Stimulated activated CD8-positive, alpha-beta memory T cell treated with anti-CD3 and anti-CD28 coated beads, Interleukin-7, amount 100 ng/mL, for 1 hour (primary cell): ENCODE results near the gene KRTAP10-1.

Source experiments
- DNase-seq, 2 donors: peaks; one replicate each; pipeline ENCODE4 v3.0.0-alpha.2; 2020; ENCODE audit warnings: low read depth in 2 of 2

The KRTAP10-1 gene

DNA sequence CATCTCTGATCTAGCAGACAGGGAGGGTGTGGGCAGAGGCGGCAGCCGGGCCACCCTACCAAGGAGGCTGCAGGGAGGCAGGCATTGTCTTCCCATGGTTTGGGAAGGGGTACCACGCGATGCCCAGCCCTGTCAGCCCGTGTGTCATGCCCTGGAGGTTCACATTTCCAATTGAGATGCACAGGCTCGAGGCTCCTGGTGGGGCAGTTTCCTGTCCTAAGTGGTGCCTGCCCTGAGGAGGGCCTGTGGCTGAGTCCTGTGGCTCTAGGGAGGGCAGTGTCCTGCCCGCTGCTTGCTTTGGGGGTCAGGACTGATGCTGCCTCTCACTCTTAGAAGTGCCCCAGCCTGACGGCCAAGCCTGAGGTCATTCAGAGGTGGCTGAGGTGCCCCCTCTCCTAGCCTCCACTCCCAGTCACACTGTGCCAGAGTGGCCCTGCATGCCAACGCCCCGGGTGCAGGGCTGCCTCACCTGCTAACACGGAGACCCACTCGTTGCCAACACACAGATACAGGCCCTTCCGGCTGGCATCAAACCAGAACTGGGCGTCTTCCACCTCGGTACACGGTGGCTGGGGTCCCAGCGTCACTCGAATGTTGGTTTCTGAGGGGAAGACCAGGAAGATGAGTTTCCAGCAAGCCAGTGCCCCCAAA, 11.9 kb downstream of the KRTAP10-1 start:
- DNase-seq = no peak

DNA sequence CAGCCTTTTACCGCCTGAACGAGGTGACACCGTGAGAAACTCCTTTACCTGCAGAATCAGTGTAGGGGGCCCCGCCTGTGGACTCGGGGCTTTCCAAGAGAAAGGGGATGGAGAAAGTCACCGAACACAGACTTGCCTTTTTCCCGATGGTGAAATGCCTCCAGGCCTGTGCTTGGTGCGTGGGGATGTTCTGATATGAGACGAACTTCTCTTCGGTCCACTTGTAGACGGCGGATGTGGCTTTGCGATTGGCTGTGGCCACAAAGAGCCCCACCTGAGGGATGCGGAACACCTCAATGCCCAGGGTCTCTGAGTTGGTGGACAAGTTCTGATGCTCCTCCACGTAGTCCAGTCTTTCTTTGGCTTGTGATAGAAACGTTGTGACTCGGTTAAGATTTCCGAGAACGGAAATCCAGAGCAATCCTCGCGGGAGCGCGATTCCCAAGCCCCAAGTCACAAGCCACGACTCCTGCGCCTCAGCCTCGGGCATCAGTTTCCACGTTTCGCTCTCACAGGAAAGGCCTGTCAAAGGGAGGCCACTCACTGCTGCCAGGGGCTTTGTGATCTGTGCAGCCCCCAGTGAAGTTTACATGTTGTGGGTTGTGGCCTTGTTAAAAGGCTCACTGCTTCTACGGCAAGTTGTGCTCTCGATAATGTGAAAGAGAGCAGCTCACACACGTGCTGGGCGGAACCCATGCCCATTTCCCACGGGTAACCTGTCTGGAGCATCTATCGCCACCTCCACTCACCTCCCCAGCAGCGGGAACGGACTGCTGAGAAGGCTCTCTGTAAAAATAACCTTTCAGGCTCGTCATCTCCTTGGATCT, 12.6 kb downstream of the KRTAP10-1 start:
- no peak for DNase-seq

- DNase-seq = no peak
These were observed 13.6 kb downstream of the KRTAP10-1 start for GRCh38 chr21:44526096-44526997.

GRCh38 chr21:44525391-44526095, 14.5 kb downstream of the KRTAP10-1 start:
- no peak for DNase-seq

DNA sequence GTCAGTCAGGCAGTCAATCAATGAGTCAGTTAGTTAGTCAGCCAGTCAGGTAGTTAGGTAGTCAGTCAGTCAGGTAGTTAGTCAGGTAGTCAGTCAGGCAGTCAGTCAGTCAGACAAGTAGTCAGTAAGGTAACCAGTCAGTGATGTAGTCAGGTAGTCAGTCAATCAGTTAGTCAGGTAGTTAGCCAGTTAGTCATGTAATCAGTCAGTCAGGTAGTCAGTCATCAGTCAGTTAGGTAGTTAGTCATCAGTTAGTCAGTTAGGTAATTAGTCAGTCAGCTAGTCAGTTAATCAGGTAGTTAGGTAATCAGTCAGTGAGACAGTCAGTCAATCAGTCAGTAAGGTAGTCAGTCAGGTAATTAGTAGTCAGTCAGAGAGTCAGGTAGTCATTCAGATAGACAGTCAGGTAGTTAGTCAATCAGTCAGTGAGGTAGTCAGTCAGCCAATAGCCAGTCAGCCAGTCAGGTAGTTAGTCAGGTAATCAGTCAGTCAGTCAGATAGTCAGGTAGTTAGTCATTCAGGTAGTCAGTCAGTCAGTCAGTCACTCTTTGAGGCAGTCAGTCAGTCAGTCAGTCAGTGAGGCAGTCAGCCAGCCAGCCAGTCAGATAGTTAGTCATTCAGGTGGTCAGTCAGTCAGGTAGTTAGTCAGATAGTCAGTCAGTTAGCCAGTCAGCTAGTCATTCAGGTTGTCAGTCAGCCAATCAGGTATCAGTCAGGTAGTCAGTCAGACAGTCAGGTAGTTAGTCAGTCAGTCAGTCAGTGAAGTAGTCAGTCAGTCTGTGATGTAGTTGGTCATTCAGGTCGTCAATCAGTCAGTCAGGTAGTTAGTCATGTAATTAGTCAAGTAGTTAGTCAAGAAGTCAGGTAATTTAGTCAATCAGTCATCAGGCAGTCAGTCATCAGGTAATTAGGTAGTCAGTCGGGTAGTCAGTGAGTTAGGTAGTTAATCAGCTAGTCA, 15.3 kb downstream of the KRTAP10-1 start:
- DNase-seq = no peak

GRCh38 chr21:44523567-44524413, 16.2 kb downstream of the KRTAP10-1 start:
- no peak for DNase-seq

GRCh38 chr21:44522753-44523204, 17.2 kb downstream of the KRTAP10-1 start:
- DNase-seq = no peak

DNA sequence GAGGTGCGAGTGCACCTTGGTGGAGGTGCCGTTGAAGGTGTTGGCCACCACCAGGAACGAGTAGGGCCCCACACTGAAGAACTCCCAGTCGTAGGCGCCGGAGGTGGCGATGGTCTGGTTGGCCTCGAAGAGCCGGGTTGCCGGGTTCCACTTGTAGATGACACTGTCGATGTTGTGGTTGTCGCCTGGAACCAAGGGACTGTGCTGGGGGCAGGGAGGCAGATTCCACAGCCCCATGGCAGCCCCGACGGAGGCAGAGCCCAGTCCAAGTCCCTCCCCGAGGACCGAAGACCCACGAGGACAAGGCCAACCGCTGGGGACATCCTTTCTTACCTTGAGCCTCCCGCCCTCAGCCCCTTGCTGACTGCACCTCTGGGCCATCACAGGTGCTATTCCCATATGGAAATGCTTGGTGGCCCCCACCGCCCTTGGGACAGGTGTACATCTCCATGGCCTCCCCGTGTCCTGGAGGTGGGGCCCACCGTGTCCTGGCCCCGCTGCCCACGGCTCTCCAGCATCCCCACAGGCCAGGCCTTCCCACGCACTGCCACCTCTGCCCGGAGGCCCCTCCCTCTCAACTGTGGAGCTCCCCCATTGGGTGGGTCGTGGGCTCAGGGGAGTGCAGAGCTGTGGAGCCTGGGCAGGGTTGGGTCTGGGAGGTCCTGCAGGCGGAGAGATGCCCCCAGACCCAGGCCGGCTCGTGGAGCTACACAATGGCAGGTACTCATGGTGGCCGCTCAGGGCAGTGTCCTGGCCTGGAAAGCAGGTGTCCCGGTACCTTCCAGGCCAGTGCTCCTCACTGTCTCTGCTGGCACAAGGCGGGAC, 17.9 kb downstream of the KRTAP10-1 start:
- no peak for DNase-seq

DNA sequence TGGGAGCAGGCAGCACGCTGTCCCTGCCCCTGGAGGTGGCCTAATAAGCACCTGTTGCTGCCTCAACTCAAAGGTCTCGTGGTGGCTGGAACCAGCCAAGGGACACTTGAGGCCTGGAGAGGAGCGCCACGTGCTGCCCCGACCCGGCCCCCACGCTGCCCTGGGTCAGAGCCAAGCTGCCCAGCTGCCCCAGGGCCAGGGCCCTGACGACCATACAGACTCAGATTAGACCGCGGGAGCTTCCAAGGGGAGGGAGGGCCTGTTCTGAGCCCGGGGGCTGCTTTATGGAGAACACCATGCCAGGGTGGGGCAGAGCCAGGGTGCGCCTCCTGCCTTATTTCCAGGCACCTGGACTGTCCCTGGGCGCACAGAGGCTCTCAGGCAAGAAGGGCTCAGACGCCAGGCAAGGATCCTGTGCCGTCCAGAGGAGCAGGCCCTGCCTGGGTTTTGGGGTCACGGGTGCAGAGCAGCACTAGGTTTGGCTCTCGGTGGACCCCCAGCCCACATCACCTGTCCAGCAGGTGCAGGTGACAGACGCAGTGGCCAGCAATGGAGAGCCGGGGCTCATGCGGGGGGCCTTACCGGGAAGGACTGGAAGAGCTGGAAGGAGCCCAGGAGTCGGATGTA, 18.6 kb downstream of the KRTAP10-1 start:
- no peak for DNase-seq

- DNase-seq = no peak
These were observed 19.4 kb downstream of the KRTAP10-1 start for GRCh38 chr21:44520326-44521300.

DNA sequence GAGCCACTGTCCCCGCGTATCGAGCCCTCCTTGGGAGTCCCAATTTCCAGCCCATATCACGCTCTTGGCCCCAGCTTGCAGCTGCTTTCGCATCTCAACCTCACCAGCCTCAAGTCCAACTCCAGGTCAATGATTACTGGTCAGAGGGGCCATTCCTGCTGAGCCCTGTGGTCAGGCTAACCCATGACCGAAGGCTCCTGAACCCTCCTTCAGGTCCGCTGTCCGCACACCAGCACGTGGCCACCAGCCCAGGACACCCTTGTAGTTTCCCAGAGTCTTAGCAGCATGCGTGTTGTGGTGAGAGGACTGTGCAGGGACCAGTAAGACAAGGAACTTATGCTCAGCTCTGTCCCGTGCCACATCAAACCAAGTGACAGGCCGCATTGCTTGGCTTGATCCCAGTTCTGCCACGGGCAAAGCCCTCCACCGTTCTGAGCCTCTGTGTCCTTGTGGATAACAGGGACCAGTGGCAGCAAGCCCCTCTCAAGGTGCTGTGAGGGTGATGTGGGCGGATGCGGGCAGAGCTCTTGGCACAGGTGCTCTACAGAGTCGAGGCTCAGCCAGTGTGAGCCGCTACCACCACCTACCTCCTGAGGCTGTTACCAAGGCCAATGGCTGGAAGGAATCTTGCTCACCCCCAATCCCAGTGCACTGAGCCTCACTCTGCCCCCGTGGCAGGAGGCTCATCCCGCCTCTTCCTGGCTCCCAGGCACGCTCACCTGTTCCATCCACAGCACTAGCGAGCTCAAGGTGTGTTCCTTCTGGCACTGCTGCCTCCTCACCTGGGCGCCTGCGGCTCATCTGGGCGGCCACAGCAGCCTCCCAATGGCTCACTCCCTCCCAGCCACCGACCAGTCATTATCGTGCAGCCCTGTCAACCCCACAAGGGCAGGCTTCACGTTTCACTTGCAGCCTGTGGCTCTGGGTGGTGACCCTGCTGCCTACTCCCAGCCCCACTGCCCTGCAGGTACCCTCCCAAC, 20.4 kb downstream of the KRTAP10-1 start:
- DNase-seq = no peak

GRCh38 chr21:44518686-44519085, 21.3 kb downstream of the KRTAP10-1 start:
- DNase-seq = no peak

DNA sequence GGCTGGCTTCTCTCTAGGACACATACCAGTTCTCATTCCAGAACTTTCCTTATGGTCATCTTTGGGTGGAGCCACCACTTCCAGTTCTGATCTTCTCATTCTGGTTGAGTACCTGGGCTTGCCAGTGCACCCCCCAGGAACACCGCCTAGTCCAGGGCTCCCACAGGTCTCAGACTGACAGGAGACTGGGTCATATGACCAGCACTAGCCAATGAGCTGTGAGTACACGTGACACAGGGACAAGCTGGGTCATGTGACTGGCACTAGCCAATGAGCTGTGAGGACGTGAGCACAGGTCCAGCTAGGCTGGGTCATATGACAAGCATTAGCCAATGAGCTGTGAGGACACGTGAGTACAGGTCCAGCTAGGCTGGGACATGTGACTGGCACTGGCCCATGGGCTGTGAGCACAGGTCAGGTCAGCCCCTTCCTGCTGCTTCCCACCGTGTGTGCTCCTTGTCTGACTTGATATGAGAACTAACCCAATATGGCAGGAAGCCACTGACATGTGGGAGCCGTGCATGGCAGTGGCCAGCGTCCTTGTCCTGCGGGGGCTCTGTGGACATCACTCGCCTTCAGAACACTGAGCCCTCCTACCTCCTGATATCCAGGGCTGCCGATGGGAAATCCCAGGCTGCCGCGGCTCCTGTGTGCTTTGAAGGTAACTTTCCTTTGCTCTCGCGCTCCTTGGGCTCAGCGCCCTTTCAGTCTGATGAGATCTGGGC, 22.7 kb downstream of the KRTAP10-1 start:
- DNase-seq = no peak

GRCh38 chr21:44516828-44517174, 23.2 kb downstream of the KRTAP10-1 start:
- no peak for DNase-seq

- no peak for DNase-seq
These were observed 23.7 kb downstream of the KRTAP10-1 start for GRCh38 chr21:44516342-44516741.
